HG02678 (cell line): ENCODE results near the gene ANKRD66.
"Not testable (repeated sequence)": the region's sequence is repeated elsewhere in the genome, so short reads cannot be mapped to it uniquely, and the experiment has no call there.

Source experiments
- ATAC-seq: cut with Tn5 transposase; IDR thresholded peaks from one replicate; pipeline ENCODE4 v1.9.1; 2021; ENCODE audit warnings: mild to moderate bottlenecking, moderate library complexity; ENCODE audit not compliant: unreplicated experiment

ANKRD66 gene

DNA sequence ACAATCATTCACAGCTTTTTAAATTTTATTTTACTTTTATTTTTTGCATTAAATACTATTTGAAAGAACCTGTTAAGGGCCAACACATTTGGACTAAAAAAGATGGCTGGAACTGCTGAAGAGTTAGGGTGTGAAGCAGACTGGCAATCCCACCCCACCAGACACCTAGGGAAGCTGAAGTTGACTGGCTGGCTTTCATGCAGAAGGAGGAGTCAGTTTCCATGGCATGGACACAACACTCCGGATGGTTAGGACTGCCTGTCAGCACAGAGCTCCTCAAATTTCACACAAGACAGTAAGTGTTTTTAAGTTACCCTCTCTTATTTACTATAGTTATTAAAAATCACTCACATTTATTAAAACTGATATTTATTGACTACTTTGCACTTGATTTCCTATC is at the start of gene ANKRD66:
Gene ANKRD66 (plus strand): TSS at position 238 of the 400 bp plus-strand sequence. CDS start 5,016 bp downstream, outside the sequence.
- ATAC-seq, result no peak

- ATAC-seq, result no peak
These were observed 46.8 kb upstream of the ANKRD66 start for GRCh38 chr6:46699970-46700369.

- ATAC-seq, result no peak
These were observed 42.2 kb upstream of the ANKRD66 start for GRCh38 chr6:46704562-46704961.

- no peak for ATAC-seq
These were observed 40.3 kb upstream of the ANKRD66 start for GRCh38 chr6:46706464-46706863.

DNA sequence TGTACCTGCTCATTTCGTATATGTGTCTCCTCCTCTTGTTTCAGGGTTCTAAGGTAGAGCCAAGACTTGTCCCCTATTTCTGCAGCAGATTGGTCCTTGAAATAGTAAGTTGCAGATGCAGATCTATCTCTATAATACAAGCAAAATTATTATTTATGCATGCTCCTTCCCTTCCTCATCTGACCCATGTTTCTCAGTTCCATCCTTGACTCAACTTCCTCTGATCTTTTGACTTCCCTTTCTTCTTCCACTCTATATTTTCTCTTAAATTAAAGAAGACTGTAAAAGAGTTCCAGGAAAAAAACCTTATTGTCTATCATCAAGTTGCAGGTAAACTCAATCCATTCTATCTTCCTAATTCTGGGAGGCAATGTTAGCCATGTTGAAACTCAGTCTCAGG is 35.2 kb upstream of the ANKRD66 start:
- ATAC-seq, result no peak

- ATAC-seq, result no peak
These were observed 31.6 kb upstream of the ANKRD66 start for GRCh38 chr6:46715141-46715540.

GRCh38 chr6:46719099-46719498 is 27.6 kb upstream of the ANKRD66 start:
- ATAC-seq, result no peak

GRCh38 chr6:46720401-46720800 is 26.3 kb upstream of the ANKRD66 start:
- no peak for ATAC-seq

- no peak for ATAC-seq
These were observed 16.9 kb upstream of the ANKRD66 start for GRCh38 chr6:46729787-46730326.

DNA sequence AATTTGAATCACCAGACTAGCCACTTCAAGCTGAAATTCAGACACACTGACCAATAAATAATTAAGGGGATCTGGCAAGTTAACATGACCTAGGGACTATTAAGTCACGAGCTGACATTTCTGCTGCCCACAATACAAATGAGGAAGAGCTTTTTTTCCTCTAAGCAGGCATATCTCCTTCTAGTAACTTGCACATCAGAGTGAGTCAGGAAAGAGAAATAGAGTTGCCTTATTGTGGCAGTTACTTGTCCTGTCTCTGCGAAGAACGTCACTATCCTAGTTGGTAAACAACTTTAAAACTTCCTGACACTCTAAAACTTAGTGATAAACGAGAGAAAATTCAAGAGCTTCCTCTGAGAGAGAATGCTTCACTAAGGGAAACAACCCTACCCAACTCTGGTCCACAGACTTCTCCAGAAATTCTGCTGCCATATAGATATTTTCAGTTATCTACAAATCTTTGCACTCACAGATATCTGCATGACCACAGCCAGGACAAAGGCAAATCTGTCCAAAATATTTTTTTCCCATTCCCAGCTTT is 15.7 kb upstream of the ANKRD66 start:
- ATAC-seq, result no peak

DNA sequence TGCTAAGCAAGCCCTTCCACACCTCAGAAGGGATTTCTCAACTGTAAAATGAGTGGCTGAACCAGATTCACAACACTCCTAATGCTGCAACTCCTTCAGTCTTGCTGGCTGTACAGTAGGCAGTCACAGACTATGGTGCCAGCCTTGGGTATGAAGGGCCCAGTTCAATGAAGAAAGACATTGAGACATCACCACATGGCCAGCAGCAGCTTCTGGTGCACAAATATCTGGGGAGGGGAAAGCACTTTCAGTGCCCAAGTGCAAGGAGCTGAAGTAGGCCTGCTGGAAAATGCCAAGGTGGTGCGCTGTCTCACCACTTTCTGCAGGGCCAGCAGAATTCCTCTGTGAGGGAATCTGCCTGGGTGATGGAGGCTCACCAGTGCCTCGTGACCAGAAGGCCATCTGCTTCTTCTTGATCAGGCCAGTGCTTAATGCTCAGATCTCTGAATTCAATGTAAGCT is 13.4 kb upstream of the ANKRD66 start:
- no peak for ATAC-seq

- ATAC-seq, result no peak
These were observed 11.6 kb upstream of the ANKRD66 start, which contains the start of gene PLA2G7 for GRCh38 chr6:46734867-46735719. Gene PLA2G7, minus strand, starts transcription at chr6:46735375. Its CDS starts 12,484 bp downstream, at chr6:46722891.

- ATAC-seq, result no peak
These were observed 11.1 kb upstream of the ANKRD66 start for GRCh38 chr6:46735720-46736031.

GRCh38 chr6:46736906-46737305 is 9.8 kb upstream of the ANKRD66 start:
- ATAC-seq, result no peak

- ATAC-seq, result no peak
These were observed 5.3 kb upstream of the ANKRD66 start for GRCh38 chr6:46741482-46741881.

GRCh38 chr6:46741910-46742309 is 4.8 kb upstream of the ANKRD66 start:
- no peak for ATAC-seq

GRCh38 chr6:46743425-46744158 is 3.1 kb upstream of the ANKRD66 start:
- ATAC-seq, result no peak

DNA sequence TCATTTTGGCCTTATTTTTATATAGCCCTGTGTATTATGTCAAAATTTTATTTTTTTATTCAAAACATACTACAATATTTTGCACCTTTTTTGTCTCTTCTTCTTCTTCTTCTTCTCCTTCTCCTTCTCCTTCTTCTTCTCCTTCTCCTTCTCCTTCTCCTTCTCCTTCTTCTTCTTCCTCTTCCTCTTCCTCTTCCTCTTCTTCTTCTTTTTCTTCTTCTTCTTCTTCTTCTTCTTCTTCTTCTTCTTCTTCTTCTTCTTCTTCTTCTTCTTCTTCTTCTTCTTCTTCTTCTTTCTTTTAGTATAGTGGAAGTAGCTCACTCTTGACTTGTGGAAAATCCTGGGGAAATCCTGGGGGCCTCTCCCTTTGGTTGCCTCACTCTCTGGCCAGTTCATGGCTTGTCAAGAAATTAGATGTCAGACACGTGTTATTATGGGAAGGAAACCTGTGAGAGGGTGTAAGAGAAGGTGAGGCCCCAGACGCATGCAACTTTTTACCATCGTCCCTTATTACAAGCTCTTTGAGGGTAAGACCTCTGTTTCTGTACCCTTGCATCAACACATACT is 2.5 kb upstream of the ANKRD66 start:
- ATAC-seq, result not testable (repeated sequence)

DNA sequence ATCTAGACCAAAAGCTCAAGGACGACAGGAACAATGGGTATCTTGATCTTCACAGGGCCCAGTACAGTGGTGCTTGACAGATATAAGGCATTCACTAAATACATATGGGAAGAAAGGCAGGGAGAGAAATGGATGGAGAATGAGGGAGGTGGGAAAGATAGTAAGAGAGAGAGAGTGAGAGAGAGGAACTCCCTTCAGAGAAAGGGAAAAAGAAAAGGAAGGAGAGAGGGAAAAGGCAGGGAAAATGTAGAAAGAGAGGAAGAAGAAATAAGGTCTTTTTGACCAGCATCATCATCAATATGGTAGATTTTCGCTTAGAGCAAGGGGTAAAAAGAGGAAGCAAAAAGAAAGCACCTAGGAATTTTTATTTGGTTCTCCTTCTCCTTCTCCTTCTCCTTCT is 760 bp upstream of the ANKRD66 start:
- no peak for ATAC-seq

GRCh38 chr6:46748940-46749503 is 2.3 kb downstream of the ANKRD66 start:
- no peak for ATAC-seq

- no peak for ATAC-seq
These were observed 3.0 kb downstream of the ANKRD66 start for GRCh38 chr6:46749731-46750130.
